Fibroblast of the conjunctiva (primary cell): ENCODE measurements around the gene NEK6.

Source experiments
- DNase-seq: peaks from one replicate; pipeline ENCODE4 v3.0.0-alpha.2; 2010; ENCODE audit warnings: low read depth

Gene NEK6

GRCh38 chr9:124321416-124321815 is 63.7 kb downstream of the NEK6 start:
- no peak for DNase-seq

GRCh38 chr9:124321935-124322334 is 64.2 kb downstream of the NEK6 start:
- DNase-seq: no peak

GRCh38 chr9:124322618-124323432 is 65.1 kb downstream of the NEK6 start:
- no peak for DNase-seq

- DNase-seq: no peak
Observed at GRCh38 chr9:124323904-124324303, 66.2 kb downstream of the NEK6 start.

GRCh38 chr9:124325816-124326215 is 68.1 kb downstream of the NEK6 start:
- DNase-seq: no peak

GRCh38 chr9:124326378-124326777 is 68.6 kb downstream of the NEK6 start:
- DNase-seq: no peak

GRCh38 chr9:124327491-124327890 is 69.7 kb downstream of the NEK6 start:
- DNase-seq: no peak

- DNase-seq: no peak
Observed at GRCh38 chr9:124328285-124328684, 70.5 kb downstream of the NEK6 start.

- no peak for DNase-seq
Observed at GRCh38 chr9:124329206-124329792, 71.5 kb downstream of the NEK6 start.

- DNase-seq: no peak
Observed at GRCh38 chr9:124330011-124330697, 72.4 kb downstream of the NEK6 start.

GRCh38 chr9:124331580-124331979 is 73.8 kb downstream of the NEK6 start:
- no peak for DNase-seq

GRCh38 chr9:124332361-124333202 is 74.8 kb downstream of the NEK6 start:
- no peak for DNase-seq

- DNase-seq: no peak
Observed at GRCh38 chr9:124333203-124333579, 75.4 kb downstream of the NEK6 start.

- no peak for DNase-seq
Observed at GRCh38 chr9:124334568-124335319, 77.0 kb downstream of the NEK6 start.

GRCh38 chr9:124335320-124335707 is 77.6 kb downstream of the NEK6 start:
- DNase-seq: no peak

- DNase-seq: no peak
Observed at GRCh38 chr9:124337562-124337961, 79.8 kb downstream of the NEK6 start.

GRCh38 chr9:124339603-124340146 is 81.9 kb downstream of the NEK6 start:
- DNase-seq: no peak

GRCh38 chr9:124340219-124341069 is 82.7 kb downstream of the NEK6 start:
- DNase-seq: no peak

- no peak for DNase-seq
Observed at GRCh38 chr9:124341455-124342170, 83.9 kb downstream of the NEK6 start.

- DNase-seq: no peak
Observed at GRCh38 chr9:124342402-124342775, 84.6 kb downstream of the NEK6 start.
